ENCODE data around the gene SMU1.

DNA sequence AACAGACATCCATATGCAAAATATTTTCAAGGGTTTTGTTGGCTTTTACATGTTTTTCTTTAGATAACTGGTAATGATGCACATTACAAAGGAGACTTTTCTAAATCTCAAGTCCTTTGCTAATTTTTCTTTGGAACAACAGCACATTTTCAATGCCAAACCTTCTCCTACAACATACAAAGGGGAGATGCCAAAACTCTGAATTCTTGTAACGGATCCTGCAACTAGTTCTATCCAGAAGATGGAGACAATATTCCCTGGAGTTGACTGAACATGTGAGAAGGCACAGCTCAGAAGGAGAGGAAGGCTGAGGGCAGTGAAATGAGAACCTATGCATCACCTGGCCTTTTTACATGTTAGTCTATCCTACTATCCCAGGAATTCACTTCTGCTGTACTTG is 30.4 kb downstream of the SMU1 start:
- TF ChIP-seq, protein P1, sequence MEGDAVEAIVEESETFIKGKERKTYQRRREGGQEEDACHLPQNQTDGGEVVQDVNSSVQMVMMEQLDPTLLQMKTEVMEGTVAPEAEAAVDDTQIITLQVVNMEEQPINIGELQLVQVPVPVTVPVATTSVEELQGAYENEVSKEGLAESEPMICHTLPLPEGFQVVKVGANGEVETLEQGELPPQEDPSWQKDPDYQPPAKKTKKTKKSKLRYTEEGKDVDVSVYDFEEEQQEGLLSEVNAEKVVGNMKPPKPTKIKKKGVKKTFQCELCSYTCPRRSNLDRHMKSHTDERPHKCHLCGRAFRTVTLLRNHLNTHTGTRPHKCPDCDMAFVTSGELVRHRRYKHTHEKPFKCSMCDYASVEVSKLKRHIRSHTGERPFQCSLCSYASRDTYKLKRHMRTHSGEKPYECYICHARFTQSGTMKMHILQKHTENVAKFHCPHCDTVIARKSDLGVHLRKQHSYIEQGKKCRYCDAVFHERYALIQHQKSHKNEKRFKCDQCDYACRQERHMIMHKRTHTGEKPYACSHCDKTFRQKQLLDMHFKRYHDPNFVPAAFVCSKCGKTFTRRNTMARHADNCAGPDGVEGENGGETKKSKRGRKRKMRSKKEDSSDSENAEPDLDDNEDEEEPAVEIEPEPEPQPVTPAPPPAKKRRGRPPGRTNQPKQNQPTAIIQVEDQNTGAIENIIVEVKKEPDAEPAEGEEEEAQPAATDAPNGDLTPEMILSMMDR (IDR thresholded peaks at IDR 0.05): no peak
- TF ChIP-seq POLR2A (IDR thresholded peaks at IDR 0.05): no peak

All from adrenal gland (tissue), 5 donors.